GM18499 (cell line): Measurements from ENCODE around the gene MTERF2.
"Not testable (repeated sequence)": the region's sequence is repeated elsewhere in the genome, so short reads cannot be mapped to it uniquely, and the experiment has no call there.

ENCODE experiments used
- ATAC-seq: cut with Tn5 transposase; IDR thresholded peaks from one replicate; pipeline ENCODE4 v1.9.1; 2021; ENCODE audit warnings: moderate number of reproducible peaks; ENCODE audit not compliant: insufficient read depth, unreplicated experiment

MTERF2 gene

GRCh38 chr12:106996102-106996501 lies 9.2 kb upstream of the MTERF2 start:
- ATAC-seq = not testable (repeated sequence)

DNA sequence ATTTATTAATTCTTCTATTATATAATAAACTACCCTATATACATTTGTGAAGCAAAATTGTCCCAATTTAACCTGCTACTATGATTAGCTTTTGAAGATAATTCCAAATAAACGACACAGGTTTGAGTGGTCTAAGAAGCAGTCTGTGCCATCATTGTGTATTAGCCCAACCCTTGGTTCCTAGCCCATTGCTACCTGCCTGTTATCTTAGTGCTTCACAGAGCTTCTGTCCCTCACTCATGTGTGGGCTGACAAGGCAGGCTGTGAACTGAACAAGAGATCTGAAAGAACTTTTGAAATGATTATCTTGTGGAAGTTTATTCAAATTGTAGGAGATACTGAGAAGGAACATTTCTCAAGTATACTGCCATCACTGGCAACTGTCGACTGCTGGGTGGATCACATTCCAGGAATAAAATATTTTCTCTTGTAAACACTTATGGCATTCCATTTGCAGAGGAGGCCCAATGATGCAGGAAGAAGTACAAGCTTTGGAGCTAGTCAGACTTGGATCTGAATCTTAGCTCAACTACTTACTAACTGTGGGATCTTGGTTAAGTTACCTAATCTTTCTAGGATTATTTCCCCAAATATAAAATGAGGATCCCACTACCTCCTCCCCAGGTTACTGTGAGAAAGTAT lies 7.8 kb upstream of the MTERF2 start:
- no peak for ATAC-seq

DNA sequence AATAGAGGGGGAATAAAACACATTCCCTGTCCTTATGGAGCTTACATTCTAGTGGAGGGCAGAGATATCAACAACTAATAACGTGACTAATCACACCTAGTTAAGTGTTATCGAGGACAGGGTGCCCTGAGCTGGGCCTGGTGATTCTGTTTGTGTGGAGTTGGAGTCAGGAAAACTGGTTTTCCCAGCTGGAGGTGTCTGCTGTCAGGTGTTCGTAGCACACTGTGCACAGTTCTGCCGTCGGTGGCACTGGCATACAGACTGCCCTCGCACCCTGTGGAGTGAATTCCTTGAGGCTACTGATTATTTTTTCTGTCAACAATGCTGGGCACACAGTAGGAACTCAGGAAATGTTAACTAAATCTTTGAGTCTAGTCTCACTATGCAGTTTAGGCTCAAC lies 900 bp upstream of the MTERF2 start:
- no peak for ATAC-seq

DNA sequence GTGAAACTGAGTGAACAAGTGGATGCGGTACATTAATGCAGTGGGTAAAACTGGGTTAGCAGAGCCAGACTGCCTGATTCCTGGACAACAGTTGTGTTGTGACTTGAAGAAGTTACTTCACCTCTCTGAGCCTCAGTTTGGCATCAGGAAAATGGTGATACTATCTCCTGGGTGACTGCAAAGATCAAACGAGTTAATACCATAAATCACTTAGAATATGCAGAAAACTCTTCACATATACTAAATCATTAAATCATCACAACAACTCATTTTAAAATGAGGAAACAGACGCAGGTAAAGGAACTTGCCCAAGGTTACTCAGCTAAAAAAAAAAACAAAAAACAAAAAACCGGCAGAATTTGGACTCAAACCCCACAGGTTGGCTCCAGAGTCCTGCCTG lies 811 bp downstream of the MTERF2 start:
- ATAC-seq = no peak

DNA sequence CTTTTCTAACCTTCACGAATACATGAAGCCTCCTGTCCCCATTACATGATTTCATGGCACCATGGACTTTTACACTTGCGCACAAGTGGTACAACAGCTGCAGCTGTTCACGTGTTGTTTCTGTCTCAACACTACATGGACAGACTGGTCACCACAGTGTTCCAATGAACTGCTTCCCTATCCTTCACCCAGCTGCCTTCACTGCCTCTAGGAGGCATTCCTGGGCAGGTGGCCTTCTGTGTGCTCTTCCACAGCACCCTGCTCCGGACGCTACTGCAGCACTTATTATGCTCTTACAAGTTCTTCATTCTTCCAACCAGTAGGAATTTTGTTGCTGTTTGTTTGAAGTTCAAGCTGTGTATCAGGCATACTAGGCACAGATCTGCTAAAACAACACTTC lies 1.5 kb downstream of the MTERF2 start:
- ATAC-seq = no peak

- ATAC-seq = no peak
Observed at GRCh38 chr12:106984588-106985137, 2.3 kb downstream of the MTERF2 start.

GRCh38 chr12:106982229-106982628 lies 4.7 kb downstream of the MTERF2 start:
- no peak for ATAC-seq

- ATAC-seq = no peak
Observed at GRCh38 chr12:106981788-106982187, 5.2 kb downstream of the MTERF2 start.

GRCh38 chr12:106980944-106981343 lies 6.0 kb downstream of the MTERF2 start:
- ATAC-seq = no peak

DNA sequence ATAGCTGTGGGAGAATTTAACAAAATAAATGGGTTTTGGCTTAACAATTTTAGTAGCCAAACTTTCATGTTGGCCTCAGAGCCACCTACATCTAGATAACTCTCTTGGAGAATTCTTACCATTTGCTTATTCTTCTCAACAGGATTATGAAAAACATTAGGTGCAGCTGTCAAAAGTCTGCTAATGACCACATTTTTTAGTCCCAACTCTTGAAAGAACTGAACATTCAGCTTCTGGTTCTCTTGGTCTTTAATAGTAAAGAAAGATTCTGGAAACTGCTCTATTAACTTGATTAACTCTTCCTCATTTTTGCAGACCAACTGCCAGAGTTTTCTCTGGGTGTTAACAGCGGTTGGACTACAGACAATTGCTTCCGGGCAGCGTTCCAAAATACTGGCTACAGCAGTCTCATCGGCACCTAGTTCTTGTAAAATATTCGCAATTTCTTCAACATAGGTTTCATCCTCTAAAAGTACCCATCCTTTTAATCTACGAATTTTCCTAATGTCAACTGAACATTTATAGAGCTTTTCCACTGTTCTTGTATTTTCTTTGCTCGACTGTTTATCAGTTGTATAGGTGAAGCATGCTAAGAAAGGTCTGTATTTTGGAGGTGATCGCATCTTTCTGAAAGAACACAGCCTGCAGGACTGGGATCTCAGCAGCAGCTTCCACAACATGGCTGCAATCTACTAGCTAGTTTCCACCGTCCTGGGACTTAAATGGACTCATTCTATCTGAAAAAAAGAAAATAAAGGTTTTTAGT lies 8.7 kb downstream of the MTERF2 start:
- ATAC-seq = no peak

DNA sequence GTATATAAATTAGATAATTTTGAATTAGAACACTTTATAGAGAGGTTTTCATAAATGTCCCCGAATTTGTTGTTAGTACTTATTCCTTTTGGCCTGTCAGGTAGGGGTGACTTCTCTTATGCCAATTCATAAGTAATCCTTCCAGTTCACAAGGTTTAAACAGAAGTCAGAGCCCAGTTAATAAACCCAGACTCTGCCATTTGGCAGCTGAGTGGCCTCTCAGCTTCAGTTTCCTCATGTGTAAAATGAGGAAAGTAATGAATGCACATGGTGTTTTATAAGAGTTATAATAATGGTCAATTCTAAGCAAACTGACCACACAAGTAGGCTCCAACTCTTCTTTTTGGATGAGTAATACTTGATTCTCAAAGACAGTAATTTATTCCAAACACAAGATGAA lies 10.3 kb downstream of the MTERF2 start:
- no peak for ATAC-seq

DNA sequence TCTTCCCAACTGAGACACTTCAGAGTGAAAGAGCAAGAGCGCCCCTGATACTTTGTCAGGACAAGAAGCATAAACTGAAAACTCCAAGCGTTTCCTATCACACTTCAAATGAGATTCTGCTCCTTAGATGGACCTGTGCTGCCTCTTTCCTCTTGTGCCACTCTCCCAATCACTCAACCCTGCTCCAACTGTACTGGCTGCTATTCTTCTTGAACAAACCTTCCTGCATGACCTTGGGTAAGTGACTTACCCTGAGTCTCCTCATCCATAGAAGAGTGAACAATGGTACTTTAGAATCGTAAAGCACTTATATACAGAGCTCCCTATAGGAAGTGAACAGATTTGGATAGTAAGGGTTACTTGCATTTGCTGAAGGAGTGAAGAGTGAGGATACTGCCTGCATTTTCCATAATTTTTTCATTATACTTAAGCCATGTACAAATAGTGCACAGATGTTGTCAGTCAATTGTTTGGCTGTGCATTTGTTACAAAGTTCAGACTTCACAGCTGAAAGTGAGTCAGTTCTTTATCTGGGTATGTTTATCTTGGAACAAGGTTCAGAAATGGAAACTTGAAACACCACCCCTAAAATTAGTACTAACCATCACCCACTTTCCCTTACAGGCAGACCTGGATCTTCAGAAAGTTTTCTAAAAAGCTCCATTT lies 10.8 kb downstream of the MTERF2 start:
- no peak for ATAC-seq

DNA sequence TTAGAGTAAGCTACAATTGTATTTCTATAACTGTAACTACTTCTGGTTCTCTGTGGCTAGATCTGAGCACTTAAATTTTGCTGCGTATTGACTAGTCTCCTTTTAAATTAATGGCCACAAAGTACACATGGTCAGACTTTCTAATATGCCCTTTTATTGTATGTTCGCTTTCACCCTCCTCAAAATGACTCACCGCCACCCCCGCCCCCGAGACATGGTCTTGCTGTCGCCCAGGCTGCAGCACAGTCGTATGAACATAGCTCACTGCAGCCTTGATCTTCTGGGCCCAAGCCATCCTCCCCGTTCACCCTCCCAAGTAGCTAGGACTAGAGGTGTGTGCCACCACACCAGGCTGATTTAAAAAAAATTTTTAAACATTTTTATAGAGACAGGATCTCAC lies 11.8 kb downstream of the MTERF2 start:
- no peak for ATAC-seq

- ATAC-seq = no peak
Observed at GRCh38 chr12:106974511-106974910, 12.4 kb downstream of the MTERF2 start.

DNA sequence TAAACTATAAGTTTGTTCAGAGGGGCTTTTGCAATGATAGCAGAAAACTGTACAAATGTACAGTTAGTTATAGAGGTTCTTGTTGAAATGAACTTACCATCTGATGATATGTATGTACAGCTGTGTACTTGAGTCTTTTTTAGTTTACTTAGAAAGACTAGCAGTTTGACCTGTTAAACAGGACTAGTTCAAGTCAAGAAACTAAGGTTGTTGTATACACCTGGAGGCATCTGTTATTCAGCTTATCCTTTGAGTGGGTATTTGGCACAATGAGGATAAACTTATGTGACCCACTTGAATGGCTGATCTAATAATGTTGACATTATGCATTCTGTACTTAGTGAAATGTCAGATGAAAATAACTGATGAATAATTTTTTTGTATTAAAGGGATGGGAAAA lies 13.4 kb downstream of the MTERF2 start:
- ATAC-seq = no peak

DNA sequence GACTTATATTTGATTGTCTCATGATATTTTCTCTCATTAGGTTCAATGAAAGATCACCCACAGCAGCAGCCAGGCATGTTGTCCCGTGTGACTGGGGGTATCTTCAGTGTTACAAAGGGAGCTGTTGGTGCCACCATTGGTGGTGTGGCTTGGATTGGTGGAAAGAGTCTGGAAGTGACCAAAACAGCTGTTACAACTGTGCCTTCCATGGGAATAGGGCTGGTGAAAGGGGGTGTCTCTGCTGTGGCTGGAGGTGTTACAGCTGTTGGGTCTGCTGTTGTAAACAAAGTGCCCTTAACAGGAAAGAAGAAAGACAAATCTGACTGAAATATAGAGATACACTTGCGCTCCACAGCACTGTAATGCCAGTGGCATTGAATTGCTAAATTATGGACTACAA lies 15.9 kb downstream of the MTERF2 start:
- ATAC-seq = no peak

GRCh38 chr12:106964526-106964925 lies 22.4 kb downstream of the MTERF2 start:
- ATAC-seq = no peak

GRCh38 chr12:106962286-106962685 lies 24.7 kb downstream of the MTERF2 start:
- ATAC-seq = no peak

- no peak for ATAC-seq
Observed at GRCh38 chr12:106960443-106960842, 26.5 kb downstream of the MTERF2 start.

DNA sequence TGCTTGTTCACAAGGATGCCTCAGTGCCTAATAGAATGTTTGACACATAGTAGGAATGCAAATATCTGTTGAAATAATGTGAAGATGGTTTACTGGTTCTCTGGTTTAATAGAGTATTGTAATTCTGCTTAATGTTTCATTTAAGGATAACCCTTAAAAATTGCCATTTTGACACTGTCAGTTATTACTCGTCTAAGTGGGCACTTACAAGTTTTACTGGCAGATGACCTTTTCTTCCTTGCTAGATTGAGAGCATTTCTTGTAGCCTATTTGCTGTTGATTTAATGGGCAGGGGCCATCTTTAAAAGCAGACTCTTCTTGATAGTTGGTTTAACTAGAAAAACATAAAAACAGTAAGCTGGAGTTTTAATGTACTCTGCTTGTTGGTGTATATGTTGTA lies 29.4 kb downstream of the MTERF2 start:
- ATAC-seq = no peak

DNA sequence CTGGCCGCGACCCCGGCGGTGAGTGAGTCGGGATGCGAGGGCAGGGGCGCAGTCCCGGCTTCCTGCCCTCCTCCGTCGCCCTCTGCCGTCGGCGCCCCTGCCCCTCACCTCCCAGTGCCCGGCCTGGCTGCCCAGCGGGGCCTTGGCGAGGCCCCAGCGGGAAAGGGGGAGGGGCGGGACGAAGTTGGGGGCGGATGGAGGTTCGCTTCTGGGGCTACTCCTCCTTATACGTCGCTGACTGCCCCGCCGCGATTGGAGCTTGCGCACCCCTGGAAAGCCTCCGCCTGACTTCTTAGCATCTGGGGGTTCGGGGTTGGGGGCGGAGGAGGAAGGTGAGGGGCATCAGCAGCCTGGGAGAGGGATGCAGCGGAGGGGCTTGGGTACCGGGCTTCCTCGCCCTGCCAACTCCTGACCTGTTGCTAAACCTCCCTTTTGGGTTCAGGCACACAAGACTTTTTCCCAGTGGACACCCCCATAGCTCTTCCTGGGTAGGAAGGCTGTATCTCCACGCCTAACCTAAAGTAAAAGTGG lies 30.8 kb downstream of the MTERF2 start:
- peak; percentile 23 for ATAC-seq
